Nephron progenitor cell (in vitro differentiated cells): ENCODE data around the gene RCSD1.
"Not testable (repeated sequence)": the region's sequence is repeated elsewhere in the genome, so short reads cannot be mapped to it uniquely, and the experiment has no call there.

Experiments used
- DNase-seq: peaks from one replicate; pipeline ENCODE4 v3.0.0; 2021
- H3K27ac Mint-ChIP-seq: 2 replicates; pipeline ENCODE4 v1.8.0; 2021; ENCODE audit warnings: mild to moderate bottlenecking, moderate library complexity, mixed read lengths
- H3K27me3 Mint-ChIP-seq: 2 replicates; pipeline ENCODE4 v1.8.0; 2021; ENCODE audit warnings: mild to moderate bottlenecking, low read depth, mixed read lengths; ENCODE audit not compliant: poor library complexity
- H3K36me3 Mint-ChIP-seq: 2 replicates; pipeline ENCODE4 v1.8.0; 2021; ENCODE audit warnings: low read depth, mixed read lengths
- H3K4me1 Mint-ChIP-seq: 2 replicates; pipeline ENCODE4 v1.8.0; 2021; ENCODE audit warnings: mixed read lengths
- H3K4me3 Mint-ChIP-seq: 2 replicates; pipeline ENCODE4 v1.8.0; 2021; ENCODE audit warnings: mild to moderate bottlenecking, moderate library complexity, mixed read lengths
- H3K9me3 Mint-ChIP-seq: 2 replicates; pipeline ENCODE4 v1.8.0; 2021; ENCODE audit warnings: mild to moderate bottlenecking, moderate library complexity, mixed read lengths
- TF ChIP-seq, protein P1 (sequence below): fragments of 200-600 bp; sonication (generic); IDR thresholded peaks from 2 replicates; pipeline ENCODE4 v1.5.0; 2021; ENCODE audit warnings: antibody characterized with exemption

The RCSD1 gene

DNA sequence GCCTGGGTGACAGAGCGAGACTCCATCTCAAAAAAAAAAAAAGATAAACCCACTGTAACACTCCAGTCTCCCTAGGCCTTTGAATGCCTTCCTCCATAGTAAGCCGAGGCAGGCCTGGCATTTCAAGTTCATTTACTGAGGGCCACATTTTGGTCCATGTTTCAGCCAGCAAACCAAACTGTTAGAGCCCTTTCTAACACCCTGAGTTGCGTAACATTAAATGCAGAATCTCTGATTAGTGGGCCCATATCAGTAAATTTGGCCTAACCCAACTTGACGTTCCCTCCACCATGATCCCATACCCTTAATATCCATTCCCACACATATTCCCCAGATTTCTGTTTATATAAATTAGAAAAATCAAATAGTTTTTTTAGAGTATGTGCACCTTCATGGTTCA lies 104.2 kb downstream of the RCSD1 start:
- H3K9me3 Mint-ChIP-seq: peaks cover 27% of the 10 kb centered on the region
- peaks cover 57% of the 10 kb centered on the region for H3K36me3 Mint-ChIP-seq
- H3K27me3 Mint-ChIP-seq: no peaks in the 10 kb centered on the region
- H3K4me3 Mint-ChIP-seq: no peak overlapping the region
- H3K4me1 Mint-ChIP-seq: no peaks in the 10 kb centered on the region
- no peak overlapping the region for H3K27ac Mint-ChIP-seq
- DNase-seq: no peak
- TF ChIP-seq, protein P1, sequence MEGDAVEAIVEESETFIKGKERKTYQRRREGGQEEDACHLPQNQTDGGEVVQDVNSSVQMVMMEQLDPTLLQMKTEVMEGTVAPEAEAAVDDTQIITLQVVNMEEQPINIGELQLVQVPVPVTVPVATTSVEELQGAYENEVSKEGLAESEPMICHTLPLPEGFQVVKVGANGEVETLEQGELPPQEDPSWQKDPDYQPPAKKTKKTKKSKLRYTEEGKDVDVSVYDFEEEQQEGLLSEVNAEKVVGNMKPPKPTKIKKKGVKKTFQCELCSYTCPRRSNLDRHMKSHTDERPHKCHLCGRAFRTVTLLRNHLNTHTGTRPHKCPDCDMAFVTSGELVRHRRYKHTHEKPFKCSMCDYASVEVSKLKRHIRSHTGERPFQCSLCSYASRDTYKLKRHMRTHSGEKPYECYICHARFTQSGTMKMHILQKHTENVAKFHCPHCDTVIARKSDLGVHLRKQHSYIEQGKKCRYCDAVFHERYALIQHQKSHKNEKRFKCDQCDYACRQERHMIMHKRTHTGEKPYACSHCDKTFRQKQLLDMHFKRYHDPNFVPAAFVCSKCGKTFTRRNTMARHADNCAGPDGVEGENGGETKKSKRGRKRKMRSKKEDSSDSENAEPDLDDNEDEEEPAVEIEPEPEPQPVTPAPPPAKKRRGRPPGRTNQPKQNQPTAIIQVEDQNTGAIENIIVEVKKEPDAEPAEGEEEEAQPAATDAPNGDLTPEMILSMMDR: no peak

DNA sequence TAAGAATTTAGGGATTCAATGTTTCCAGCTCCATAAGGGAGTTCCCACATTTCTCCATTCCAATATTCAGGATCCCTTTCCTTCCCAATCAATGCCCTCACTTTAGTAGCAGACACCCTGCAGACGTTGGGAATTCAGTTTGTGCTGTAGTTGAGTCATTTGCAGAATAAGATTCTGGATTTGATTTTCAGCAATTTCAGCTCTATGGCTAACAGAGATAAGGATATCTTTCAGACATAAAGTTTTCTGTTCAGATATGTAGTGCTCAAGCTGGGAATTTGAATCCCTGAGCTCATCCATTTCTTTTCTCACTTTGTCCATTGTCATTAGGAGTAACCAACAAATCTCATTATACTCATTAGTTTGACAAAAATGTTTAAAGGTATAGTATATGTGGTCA lies 104.8 kb downstream of the RCSD1 start:
- TF ChIP-seq, protein P1: no peak
- Mint-ChIP-seq H3K27me3 (no peaks in the 10 kb centered on the region), H3K4me3 (no peak overlapping the region), H3K4me1 (peaks cover 4% of the 10 kb centered on the region), H3K27ac (no peak overlapping the region), H3K9me3 (peaks cover 27% of the 10 kb centered on the region), H3K36me3 (peaks cover 51% of the 10 kb centered on the region)
- no peak for DNase-seq

DNA sequence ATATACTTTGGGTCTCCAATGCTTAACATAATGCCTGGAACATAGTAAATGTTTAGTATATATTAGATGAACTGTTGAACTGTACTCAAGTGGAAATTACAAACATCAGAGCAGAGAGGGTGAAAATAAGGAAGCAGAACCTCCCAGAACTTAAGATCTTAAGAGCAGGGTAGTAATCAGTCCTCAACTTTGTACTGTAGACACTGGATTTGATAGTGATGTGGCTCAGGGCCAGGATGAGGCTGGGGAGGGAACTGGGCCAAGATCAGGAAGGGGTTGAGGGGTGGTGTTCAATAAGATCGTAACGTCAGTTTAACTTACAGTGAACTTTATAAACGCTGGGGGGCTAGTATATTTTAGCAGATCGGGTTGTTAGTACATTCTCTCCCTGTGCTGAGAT lies 107.1 kb downstream of the RCSD1 start:
- peaks cover 30% of the 10 kb centered on the region for H3K36me3 Mint-ChIP-seq
- H3K27me3 Mint-ChIP-seq: no peaks in the 10 kb centered on the region
- H3K4me3 Mint-ChIP-seq: no peak overlapping the region
- no peak overlapping the region for H3K27ac Mint-ChIP-seq
- peaks cover 23% of the 10 kb centered on the region for H3K9me3 Mint-ChIP-seq
- no peak for DNase-seq
- H3K4me1 Mint-ChIP-seq: peaks cover 6% of the 10 kb centered on the region
- TF ChIP-seq, protein P1: no peak

DNA sequence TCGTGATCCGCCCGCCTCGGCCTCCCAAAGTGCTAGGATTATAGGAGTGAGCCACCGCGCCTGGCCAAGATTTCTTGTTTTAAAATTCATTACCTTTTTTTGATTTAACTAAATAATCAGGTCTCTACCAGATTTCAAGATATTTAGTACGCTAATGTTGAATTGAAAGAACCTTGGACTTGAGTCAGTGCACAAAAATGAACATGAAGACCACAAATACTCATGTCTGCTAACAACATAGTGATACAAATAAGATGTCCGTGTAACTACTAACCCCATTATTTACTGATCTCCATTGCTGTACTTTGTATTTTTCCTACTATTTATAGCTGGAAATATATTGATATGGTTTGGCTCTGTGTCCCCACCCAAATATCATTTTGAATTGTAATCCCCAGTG lies 108.1 kb downstream of the RCSD1 start:
- Mint-ChIP-seq H3K4me3 (no peak overlapping the region), H3K36me3 (peaks cover 26% of the 10 kb centered on the region), H3K4me1 (peaks cover 14% of the 10 kb centered on the region), H3K27me3 (no peaks in the 10 kb centered on the region), H3K27ac (no peak overlapping the region), H3K9me3 (peaks cover 24% of the 10 kb centered on the region)
- TF ChIP-seq, protein P1: no peak
- no peak for DNase-seq

DNA sequence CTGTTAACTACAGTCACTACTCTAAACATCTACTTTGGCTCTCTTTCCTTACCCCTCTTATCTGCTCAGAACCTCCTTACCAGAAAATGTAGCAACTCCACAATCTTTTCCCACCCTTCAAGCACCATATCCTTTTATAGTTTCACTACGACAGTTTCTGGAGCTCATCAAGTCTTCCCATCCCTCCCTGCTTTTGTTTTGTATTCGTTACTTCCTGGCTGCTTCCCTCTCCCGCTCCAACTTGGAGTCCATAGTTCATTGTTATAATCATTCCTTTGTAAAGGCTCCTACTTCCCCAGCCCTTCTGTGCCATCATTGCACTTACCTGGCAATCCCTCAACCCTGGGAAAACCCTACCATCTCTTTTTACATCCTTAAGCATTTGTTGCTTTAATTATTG lies 109.7 kb downstream of the RCSD1 start:
- TF ChIP-seq, protein P1: no peak
- H3K27me3 Mint-ChIP-seq: no peaks in the 10 kb centered on the region
- no peak for DNase-seq
- peaks cover 8% of the 10 kb centered on the region for H3K9me3 Mint-ChIP-seq
- peaks cover 19% of the 10 kb centered on the region for H3K4me1 Mint-ChIP-seq
- H3K4me3 Mint-ChIP-seq: no peak overlapping the region
- H3K36me3 Mint-ChIP-seq: peaks cover 16% of the 10 kb centered on the region
- no peak overlapping the region for H3K27ac Mint-ChIP-seq

DNA sequence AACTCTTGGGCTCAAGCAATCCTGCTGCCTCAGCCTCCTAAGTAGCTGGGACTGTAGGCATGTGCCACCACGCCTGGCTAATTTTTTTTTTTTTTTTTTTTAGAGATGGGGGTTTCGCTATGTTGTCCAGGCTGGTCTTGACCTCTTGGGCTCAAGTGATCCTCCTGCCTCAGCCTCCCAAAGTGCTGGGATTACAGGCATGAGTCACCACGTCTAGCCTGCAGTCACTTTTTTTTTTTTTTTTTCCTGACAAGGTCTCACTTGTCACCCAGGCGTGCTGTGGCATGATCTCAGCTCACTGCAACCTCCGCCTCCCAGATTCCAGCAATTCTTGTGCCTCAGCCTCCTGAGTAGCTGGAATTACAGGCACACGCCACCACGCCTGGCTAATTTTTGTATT lies 111.1 kb downstream of the RCSD1 start:
- H3K4me1 Mint-ChIP-seq: peaks cover 19% of the 10 kb centered on the region
- not testable (repeated sequence) for H3K27ac Mint-ChIP-seq, H3K4me3 Mint-ChIP-seq, H3K9me3 Mint-ChIP-seq, DNase-seq, H3K27me3 Mint-ChIP-seq
- H3K36me3 Mint-ChIP-seq: peaks cover 12% of the 10 kb centered on the region

DNA sequence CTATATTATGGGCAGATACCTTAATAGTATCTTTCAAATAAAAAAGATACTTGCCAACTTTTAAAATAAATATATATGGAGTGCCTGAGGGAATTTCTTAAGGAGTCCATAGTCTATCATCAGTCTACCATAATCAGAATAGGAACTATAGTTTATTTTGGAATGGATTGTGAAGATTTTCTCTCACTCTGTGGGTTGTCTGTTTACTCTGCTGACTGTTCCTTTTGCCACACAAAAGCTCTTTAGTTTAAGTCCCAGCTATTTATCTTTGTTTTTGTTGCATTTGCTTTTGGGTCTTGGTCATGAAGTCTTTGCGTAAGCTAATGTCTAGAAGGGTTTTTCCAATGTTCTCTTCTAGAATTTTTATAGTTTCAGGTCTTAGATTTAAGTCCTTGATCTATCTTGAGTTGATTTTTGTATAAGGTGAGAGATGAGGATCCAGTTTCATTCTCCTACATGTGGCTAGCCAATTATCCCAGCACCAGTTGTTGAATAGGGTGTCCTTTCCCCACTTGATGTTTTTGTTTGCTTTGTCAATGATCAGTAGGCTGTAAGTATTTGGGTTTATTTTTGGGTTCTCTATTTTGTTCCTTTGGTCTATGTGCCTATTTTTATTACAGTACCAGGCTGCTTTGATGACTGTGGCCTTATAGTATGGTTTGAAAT lies 112.5 kb downstream of the RCSD1 start:
- Mint-ChIP-seq H3K36me3 (peaks cover 12% of the 10 kb centered on the region), H3K27ac (peak overlapping the region; percentile 87), H3K4me1 (peaks cover 19% of the 10 kb centered on the region)
- not testable (repeated sequence) for H3K27me3 Mint-ChIP-seq, H3K4me3 Mint-ChIP-seq, DNase-seq, H3K9me3 Mint-ChIP-seq
